Type B pancreatic cell (in vitro differentiated cells): ENCODE results near the gene PLEKHG4B. TPM values are rescaled to one million over a fixed set of nuclear protein-coding genes. Genes with fewer than 3 reads are reported as not detected.

Source experiments
- DNase-seq: peaks from one replicate; pipeline ENCODE4 v3.0.0; 2021; ENCODE audit warnings: mixed read lengths; ENCODE audit not compliant: unreplicated experiment; ENCODE audit errors: extremely low spot score
- H3K27ac Mint-ChIP-seq: 2 replicates; pipeline ENCODE4 v1.8.0; 2021; ENCODE audit warnings: mild to moderate bottlenecking, mixed read lengths
- H3K27me3 Mint-ChIP-seq: 2 replicates; pipeline ENCODE4 v1.8.0; 2021; ENCODE audit warnings: mixed read lengths
- H3K36me3 Mint-ChIP-seq: 2 replicates; pipeline ENCODE4 v1.8.0; 2021; ENCODE audit warnings: mixed read lengths
- H3K4me1 Mint-ChIP-seq: one replicate; pipeline ENCODE4 v1.8.0; 2021; ENCODE audit warnings: mixed read lengths; ENCODE audit not compliant: unreplicated experiment
- H3K4me3 Mint-ChIP-seq: 2 replicates; pipeline ENCODE4 v1.8.0; 2021; ENCODE audit warnings: mild to moderate bottlenecking, mixed read lengths
- H3K9me3 Mint-ChIP-seq: 2 replicates; pipeline ENCODE4 v1.8.0; 2021; ENCODE audit warnings: mixed read lengths
- CTCF ChIP-seq: fragments of 200-600 bp; sonication (generic); conservative IDR thresholded peaks from 2 replicates; pipeline ENCODE4 v1.5.0; 2021; ENCODE audit warnings: antibody characterized with exemption, mild to moderate bottlenecking
- total RNA-seq: library from RNA; stranded (reverse); gene quantifications from 2 replicates; pipeline ENCODE4 v1.2.1, GENCODE V29; 2021; ENCODE audit warnings: low replicate concordance

The PLEKHG4B gene
- total RNA-seq, 1 donor from 2014 or later, result 32.8 TPM

- DNase-seq, result no peak
- Mint-ChIP-seq H3K27me3 (no peaks in the 10 kb centered on the region), H3K4me1 (peaks cover 6% of the 10 kb centered on the region), H3K9me3 (no peaks in the 10 kb centered on the region), H3K27ac (no peak overlapping the region), H3K4me3 (no peak overlapping the region), H3K36me3 (peaks cover 10% of the 10 kb centered on the region)
- TF ChIP-seq CTCF, result no peak
Measured at GRCh38 chr5:106587-106986, 14.6 kb downstream of the PLEKHG4B start.

GRCh38 chr5:107526-107925, 15.6 kb downstream of the PLEKHG4B start:
- no peak for TF ChIP-seq CTCF
- no peak overlapping the region for H3K27ac Mint-ChIP-seq
- H3K4me3 Mint-ChIP-seq, result no peak overlapping the region
- no peaks in the 10 kb centered on the region for H3K9me3 Mint-ChIP-seq
- no peak for DNase-seq
- no peaks in the 10 kb centered on the region for H3K27me3 Mint-ChIP-seq
- peaks cover 6% of the 10 kb centered on the region for H3K4me1 Mint-ChIP-seq
- H3K36me3 Mint-ChIP-seq, result peaks cover 10% of the 10 kb centered on the region

GRCh38 chr5:109826-110225, 17.9 kb downstream of the PLEKHG4B start:
- Mint-ChIP-seq H3K27ac (peak overlapping the region; percentile 16), H3K27me3 (no peaks in the 10 kb centered on the region), H3K36me3 (peaks cover 28% of the 10 kb centered on the region), H3K4me1 (peaks cover 5% of the 10 kb centered on the region), H3K4me3 (no peak overlapping the region), H3K9me3 (no peaks in the 10 kb centered on the region)
- no peak for TF ChIP-seq CTCF
- no peak for DNase-seq

- H3K27me3 Mint-ChIP-seq, result no peaks in the 10 kb centered on the region
- TF ChIP-seq CTCF, result no peak
- no peak for DNase-seq
- H3K4me3 Mint-ChIP-seq, result no peak overlapping the region
- H3K9me3 Mint-ChIP-seq, result no peaks in the 10 kb centered on the region
- H3K4me1 Mint-ChIP-seq, result no peaks in the 10 kb centered on the region
- peaks cover 31% of the 10 kb centered on the region for H3K36me3 Mint-ChIP-seq
- peak overlapping the region; percentile 16 for H3K27ac Mint-ChIP-seq
Measured at GRCh38 chr5:110270-110888, 18.4 kb downstream of the PLEKHG4B start.

GRCh38 chr5:111171-111570, 19.2 kb downstream of the PLEKHG4B start:
- H3K27me3 Mint-ChIP-seq, result no peaks in the 10 kb centered on the region
- H3K36me3 Mint-ChIP-seq, result peaks cover 36% of the 10 kb centered on the region
- H3K9me3 Mint-ChIP-seq, result no peaks in the 10 kb centered on the region
- no peak for DNase-seq
- no peak overlapping the region for H3K4me3 Mint-ChIP-seq
- no peak for TF ChIP-seq CTCF
- H3K27ac Mint-ChIP-seq, result no peak overlapping the region
- H3K4me1 Mint-ChIP-seq, result no peaks in the 10 kb centered on the region
